ENCODE results near the gene TRNP1.
A peak's percentile ranks its signal among the peaks of the same experiment; 100 is the strongest.

Gene TRNP1

GRCh38 chr1:26996024-26996423 is 2.5 kb downstream of the TRNP1 start:
- DNase-seq = no peak
- no peak overlapping the region for H3K4me3 ChIP-seq (ENCODE audit: low read depth, low read length)
- no peak for TF ChIP-seq CTCF (IDR thresholded peaks at IDR 0.05; ENCODE audit: low read depth, low read length)

GRCh38 chr1:26996665-26997064 is 3.2 kb downstream of the TRNP1 start:
- TF ChIP-seq CTCF (IDR thresholded peaks at IDR 0.05; ENCODE audit: low read depth, low read length) = no peak
- peak; percentile 34 for DNase-seq
- Histone ChIP-seq H3K27me3 (ENCODE audit: insufficient read depth, low read depth, severe bottlenecking) (peaks cover 23% of the 10 kb centered on the region), H3K9me3 (ENCODE audit: severe bottlenecking) (no peaks in the 10 kb centered on the region), H3K27ac (no peak overlapping the region), H3K4me3 (ENCODE audit: low read depth, low read length) (no peak overlapping the region), H3K36me3 (no peaks in the 10 kb centered on the region; the same call in 1 of the 2 replicates)

More at GRCh38 chr1:26996024-26996423, 2.5 kb downstream of the TRNP1 start:
- H3K36me3 ChIP-seq = no peaks in the 10 kb centered on the region; the same call in 1 of the 2 replicates
- H3K27me3 ChIP-seq (ENCODE audit: insufficient read depth, low read depth, severe bottlenecking) = peaks cover 23% of the 10 kb centered on the region
- no peaks in the 10 kb centered on the region for H3K9me3 ChIP-seq (ENCODE audit: severe bottlenecking)
- no peak overlapping the region for H3K27ac ChIP-seq

- H3K36me3 ChIP-seq = no peaks in the 10 kb centered on the region; the same call in 1 of the 2 replicates
- H3K27me3 ChIP-seq (ENCODE audit: insufficient read depth, low read depth, severe bottlenecking) = peaks cover 10% of the 10 kb centered on the region
- no peaks in the 10 kb centered on the region for H3K9me3 ChIP-seq (ENCODE audit: severe bottlenecking)
- TF ChIP-seq CTCF (IDR thresholded peaks at IDR 0.05; ENCODE audit: low read depth, low read length) = no peak
- no peak overlapping the region for H3K27ac ChIP-seq
- no peak overlapping the region for H3K4me3 ChIP-seq (ENCODE audit: low read depth, low read length)
- DNase-seq = no peak
Measured at GRCh38 chr1:26998429-26999300, 5.2 kb downstream of the TRNP1 start.

GRCh38 chr1:26999440-26999987 is 6.0 kb downstream of the TRNP1 start:
- no peak overlapping the region for H3K4me3 ChIP-seq (ENCODE audit: low read depth, low read length)
- no peak overlapping the region for H3K27ac ChIP-seq
- DNase-seq = no peak

GRCh38 chr1:27000090-27000816 is 6.8 kb downstream of the TRNP1 start:
- Histone ChIP-seq H3K9me3 (ENCODE audit: severe bottlenecking) (no peaks in the 10 kb centered on the region), H3K27me3 (ENCODE audit: insufficient read depth, low read depth, severe bottlenecking) (peaks cover under 1% of the 10 kb centered on the region), H3K36me3 (no peaks in the 10 kb centered on the region; the same call in 1 of the 2 replicates), H3K4me3 (ENCODE audit: low read depth, low read length) (no peak overlapping the region), H3K27ac (no peak overlapping the region)
- TF ChIP-seq CTCF (IDR thresholded peaks at IDR 0.05; ENCODE audit: low read depth, low read length) = no peak
- DNase-seq = no peak

More at GRCh38 chr1:26999440-26999987, 6.0 kb downstream of the TRNP1 start:
- Histone ChIP-seq H3K36me3 (no peaks in the 10 kb centered on the region; the same call in 1 of the 2 replicates), H3K9me3 (ENCODE audit: severe bottlenecking) (no peaks in the 10 kb centered on the region), H3K27me3 (ENCODE audit: insufficient read depth, low read depth, severe bottlenecking) (peaks cover 8% of the 10 kb centered on the region)
- no peak for TF ChIP-seq CTCF (IDR thresholded peaks at IDR 0.05; ENCODE audit: low read depth, low read length)
